Psoas muscle (tissue), 8 donors: ENCODE results near the gene LIPH. TPM values are rescaled to one million over a fixed set of nuclear protein-coding genes. Genes with fewer than 3 reads are reported as not detected.

Source experiments
- ATAC-seq, 4 donors: fragments of 200-7000 bp; cut with Tn5 transposase; one replicate each; pipeline ENCODE4 v1.9.1; 2020; ENCODE audit warnings: moderate library complexity in 3 of 4, mild to moderate bottlenecking in 2 of 4
- DNase-seq, 2 donors: peaks; one replicate each; pipeline ENCODE4 v3.0.0-alpha.2; 2020
- H3K27ac ChIP-seq: fragments of 200-600 bp; one replicate; pipeline ENCODE4 v1.8.0; 2022
- H3K27me3 ChIP-seq, 3 donors: fragments of 200-600 bp in 1 of 3; one replicate each; pipeline versions ENCODE4 v1.6.1 to v1.8.0; 2013 to 2022; ENCODE audit warnings: low read length in 2 of 3, mild to moderate bottlenecking in 2 of 3, moderate library complexity in 1 of 3; ENCODE audit not compliant: insufficient read depth in 3 of 3
- H3K36me3 ChIP-seq, 2 donors: fragments of 200-600 bp in 1 of 2; one replicate each; pipeline versions ENCODE4 v1.6.1 to v1.8.0; 2013 to 2022; ENCODE audit warnings: low read depth in 1 of 2, mild to moderate bottlenecking in 1 of 2, moderate library complexity in 1 of 2; ENCODE audit not compliant: insufficient read depth in 1 of 2
- H3K4me1 ChIP-seq: fragments of 200-600 bp; one replicate; pipeline ENCODE4 v1.8.0; 2022
- H3K4me3 ChIP-seq: fragments of 200-600 bp; one replicate; pipeline ENCODE4 v1.8.0; 2022; ENCODE audit warnings: mild to moderate bottlenecking
- H3K9me3 ChIP-seq: fragments of 200-600 bp; one replicate; pipeline ENCODE4 v1.8.0; 2022
- CTCF ChIP-seq: fragments of 200-600 bp; IDR thresholded peaks from one replicate; pipeline ENCODE4 v1.8.0; 2022; ENCODE audit warnings: antibody characterized with exemption
- WGBS, 3 donors: extraction: QIAGEN DNeasy Blood & Tissue Kit; methylation state at CpG; one replicate each; pipeline versions ENCODE4 v1.1.6 to v1.1.7; 2013; 5-methylcytosine and 5-hydroxymethylcytosine counted together
- intact Hi-C, 2 donors: fragments of 100-400 bp; cut with DNase I; formaldehyde crosslinking; loops; one replicate each; pipeline versions ENCODE4 v1.11.0 to v1.14.2; 2022
- polyA plus RNA-seq, 3 donors: library from polyadenylated mRNA; stranded (reverse); fragments of 200-250 nt; gene quantifications; one replicate each; pipeline ENCODE4 v1.2.3, GENCODE V29; 2013
- total RNA-seq, 4 donors: library from RNA; stranded (reverse); fragmentation: NEBNext Ultra II Directional in 2 of 4; extraction: Animal tissue kit (Norgen Biotek cat#: 25700) in 2 of 4; gene quantifications; one replicate each; pipeline versions ENCODE4 v1.2.1 to v1.2.4, GENCODE V29; 2021 to 2023
- donor health status: healthy with polysubstance abuse.
- donor health status: DM: no; HTN: no; CAD: no; lungs with moderate emphysema.
- donor health status: Bipolar disorder and iron deficiency.
- donor health status: healthy.
- donor health status: DM: yes; HTN: yes; CAD: no.
- donor health status: DM: no; HTN: no; CAD: no.
- donor health status: DM: no; HTN: no; CAD: no.
- donor health status: DM: yes; HTN: yes; CAD: no.

LIPH gene
- total and polyA plus RNA-seq, 7 donors = 0.03 to 0.04 TPM; not detected in 5

- no peaks in the 10 kb centered on the region for H3K4me1 ChIP-seq
- no peaks in the 10 kb centered on the region for H3K9me3 ChIP-seq
- no peak overlapping the region for H3K4me3 ChIP-seq
- WGBS, 3 donors = 89 to 91% (median 91%) methylated on average over 6 of the region's 6 CpGs
- H3K36me3 ChIP-seq = no peaks in the 10 kb centered on the region
- intact Hi-C loops = no loop called here
- DNase-seq (no peak), ATAC-seq (no peak)
- no peak overlapping the region for H3K27ac ChIP-seq
- H3K27me3 ChIP-seq = peaks cover 0 to 3% (median 0%) of the 10 kb centered on the region in 3 donors
- no peak for TF ChIP-seq CTCF
Measured at GRCh38 chr3:185528532-185528931, 23.9 kb downstream of the LIPH start.

- Histone ChIP-seq H3K4me1 (no peaks in the 10 kb centered on the region), H3K9me3 (no peaks in the 10 kb centered on the region), H3K36me3 (no peaks in the 10 kb centered on the region), H3K4me3 (no peak overlapping the region), H3K27me3 (peaks cover 0 to 3% (median 0%) of the 10 kb centered on the region in 3 donors), H3K27ac (no peak overlapping the region)
- no peak for TF ChIP-seq CTCF
- DNase-seq = no peak
- 72 to 81% (median 79%) methylated on average over 9 of the region's 9 CpGs for WGBS, 3 donors
- intact Hi-C loops = no loop called here
- ATAC-seq = no peak
Measured at GRCh38 chr3:185527364-185527763, 25.0 kb downstream of the LIPH start.

- 89 to 94% (median 91%) methylated on average over 2 of the region's 2 CpGs for WGBS, 3 donors
- intact Hi-C loops = no loop called here
- TF ChIP-seq CTCF = no peak
- H3K9me3 ChIP-seq = no peaks in the 10 kb centered on the region
- no peaks in the 10 kb centered on the region for H3K36me3 ChIP-seq
- DNase-seq (no peak), ATAC-seq (no peak)
- H3K27ac ChIP-seq = no peak overlapping the region
- H3K4me1 ChIP-seq = no peaks in the 10 kb centered on the region
- no peak overlapping the region for H3K4me3 ChIP-seq
- H3K27me3 ChIP-seq = peaks cover 0 to 3% (median under 1%) of the 10 kb centered on the region in 3 donors
Measured at GRCh38 chr3:185526349-185526951, 25.9 kb downstream of the LIPH start.

- no peak for TF ChIP-seq CTCF
- Histone ChIP-seq H3K4me3 (no peak overlapping the region), H3K27me3 (peaks cover 0 to 12% (median 3%) of the 10 kb centered on the region in 3 donors), H3K27ac (no peak overlapping the region), H3K4me1 (no peaks in the 10 kb centered on the region), H3K9me3 (no peaks in the 10 kb centered on the region), H3K36me3 (no peaks in the 10 kb centered on the region)
- intact Hi-C loops = no loop called here
- 76 to 81% (median 78%) methylated on average over 7 of the region's 7 CpGs for WGBS, 3 donors
- DNase-seq (no peak), ATAC-seq (no peak)
Measured at GRCh38 chr3:185521349-185522138, 30.8 kb downstream of the LIPH start.
